ENCODE measurements around the gene GALNT3. TPM values are rescaled to one million over a fixed set of nuclear protein-coding genes. Genes with fewer than 3 reads are reported as not detected.

Gene GALNT3
- total and polyA plus RNA-seq, 2 of the 8 experiments (the other 6 are each of a cell fraction or from before 2014, with no cell fraction given) = 3.4 to 23.6 TPM

GRCh38 chr2:165790466-165790865 is 3.6 kb downstream of the GALNT3 start (continued):
- TF ChIP-seq CBX5 (IDR thresholded peaks at IDR 0.05; ENCODE audit: low read depth, low read length) (no peak), TBP (IDR thresholded peaks at IDR 0.05; ENCODE audit: low read depth, low read length) (no peak), TCF12 (IDR thresholded peaks at IDR 0.05; ENCODE audit: low read depth, low read length) (no peak), FOSL1 (IDR thresholded peaks at IDR 0.05; ENCODE audit: insufficient read depth, low read depth, low read length) (no peak), SRF (IDR thresholded peaks at IDR 0.05; ENCODE audit: low read depth, low read length) (no peak), SIX5 (IDR thresholded peaks at IDR 0.05; ENCODE audit: low read depth, low read length) (no peak)
